Activated CD8-positive, alpha-beta memory T cell treated with anti-CD3 and anti-CD28 coated beads, Interleukin-2, amount 10 ng/mL, durations not matched to agents 7 days and 5 days (primary cell): Measurements from ENCODE around the gene AFM. TPM values are rescaled to one million over a fixed set of nuclear protein-coding genes. Genes with fewer than 3 reads are reported as not detected.

Experiments
- ATAC-seq: fragments of 150-1000 bp; cut with Tn5 transposase; one replicate; pipeline ENCODE4 v1.10.0; 2021; ENCODE audit warnings: moderate library complexity
- CTCF ChIA-PET: fragments of 350-600 bp; sonication (Branson Sonifier 250); formaldehyde crosslinking; loops from one replicate; lab custom pipeline; 2021; ENCODE audit warnings: antibody characterized with exemption; lab: Charles Lee
- DNase-seq: peaks from one replicate; pipeline ENCODE4 v3.0.0-alpha.2; 2020
- H3K27ac Mint-ChIP-seq: one replicate; pipeline ENCODE4 v1.8.0; 2021; ENCODE audit warnings: mild to moderate bottlenecking, mixed read lengths
- H3K27me3 Mint-ChIP-seq: one replicate; pipeline ENCODE4 v1.8.0; 2021; ENCODE audit warnings: mixed read lengths
- H3K36me3 Mint-ChIP-seq: one replicate; pipeline ENCODE4 v1.8.0; 2021; ENCODE audit warnings: mild to moderate bottlenecking, mixed read lengths
- H3K4me1 Mint-ChIP-seq: one replicate; pipeline ENCODE4 v1.8.0; 2021; ENCODE audit warnings: mixed read lengths
- H3K4me3 Mint-ChIP-seq: one replicate; pipeline ENCODE4 v1.8.0; 2021; ENCODE audit warnings: mild to moderate bottlenecking, moderate library complexity, mixed read lengths
- H3K9me3 Mint-ChIP-seq: one replicate; pipeline ENCODE4 v1.8.0; 2022; ENCODE audit warnings: low read depth, mixed read lengths
- total RNA-seq, 2 experiments: library from RNA; stranded (reverse); gene quantifications; one replicate each; pipeline ENCODE4 v1.2.3, GENCODE V29; 2021

AFM gene
- total RNA-seq, 2 experiments from 2014 or later, result not detected

GRCh38 chr4:73454920-73455319 is 26.6 kb upstream of the AFM start:
- H3K27me3 Mint-ChIP-seq, result peaks cover 6% of the 10 kb centered on the region
- H3K4me3 Mint-ChIP-seq, result no peak overlapping the region
- H3K9me3 Mint-ChIP-seq, result no peaks in the 10 kb centered on the region
- no peaks in the 10 kb centered on the region for H3K4me1 Mint-ChIP-seq
- CTCF ChIA-PET, result no interaction called here
- H3K27ac Mint-ChIP-seq, result no peak overlapping the region
- DNase-seq (no peak), ATAC-seq (no peak)
- no peaks in the 10 kb centered on the region for H3K36me3 Mint-ChIP-seq

- peaks cover 3% of the 10 kb centered on the region for H3K27me3 Mint-ChIP-seq
- H3K27ac Mint-ChIP-seq, result no peak overlapping the region
- no peaks in the 10 kb centered on the region for H3K9me3 Mint-ChIP-seq
- no peaks in the 10 kb centered on the region for H3K36me3 Mint-ChIP-seq
- H3K4me1 Mint-ChIP-seq, result no peaks in the 10 kb centered on the region
- CTCF ChIA-PET, result no interaction called here
- no peak overlapping the region for H3K4me3 Mint-ChIP-seq
- DNase-seq, result no peak
- no peak for ATAC-seq
Measured at GRCh38 chr4:73456177-73457022, 25.1 kb upstream of the AFM start.

- Mint-ChIP-seq H3K27ac (no peak overlapping the region), H3K36me3 (no peaks in the 10 kb centered on the region), H3K9me3 (no peaks in the 10 kb centered on the region), H3K4me3 (no peak overlapping the region), H3K27me3 (no peaks in the 10 kb centered on the region), H3K4me1 (no peaks in the 10 kb centered on the region)
- DNase-seq, result no peak
- ATAC-seq, result no peak
- CTCF ChIA-PET, result no interaction called here
Measured at GRCh38 chr4:73458184-73459047, 23.1 kb upstream of the AFM start.

GRCh38 chr4:73459048-73459421 is 22.5 kb upstream of the AFM start:
- Mint-ChIP-seq H3K4me3 (no peak overlapping the region), H3K36me3 (no peaks in the 10 kb centered on the region), H3K27me3 (no peaks in the 10 kb centered on the region), H3K27ac (no peak overlapping the region), H3K9me3 (no peaks in the 10 kb centered on the region), H3K4me1 (no peaks in the 10 kb centered on the region)
- CTCF ChIA-PET, result no interaction called here
- ATAC-seq (no peak), DNase-seq (no peak)

- Mint-ChIP-seq H3K9me3 (no peaks in the 10 kb centered on the region), H3K4me1 (no peaks in the 10 kb centered on the region), H3K4me3 (no peak overlapping the region), H3K27me3 (no peaks in the 10 kb centered on the region), H3K27ac (no peak overlapping the region), H3K36me3 (no peaks in the 10 kb centered on the region)
- ATAC-seq, result no peak
- CTCF ChIA-PET, result no interaction called here
- no peak for DNase-seq
Measured at GRCh38 chr4:73460913-73461522, 20.5 kb upstream of the AFM start.

GRCh38 chr4:73468170-73468569 is 13.4 kb upstream of the AFM start:
- H3K36me3 Mint-ChIP-seq, result no peaks in the 10 kb centered on the region
- CTCF ChIA-PET, result no interaction called here
- H3K4me1 Mint-ChIP-seq, result no peaks in the 10 kb centered on the region
- no peak overlapping the region for H3K4me3 Mint-ChIP-seq
- H3K9me3 Mint-ChIP-seq, result no peaks in the 10 kb centered on the region
- H3K27me3 Mint-ChIP-seq, result no peaks in the 10 kb centered on the region
- no peak overlapping the region for H3K27ac Mint-ChIP-seq
- ATAC-seq, result no peak
- no peak for DNase-seq

GRCh38 chr4:73470728-73471127 is 10.8 kb upstream of the AFM start:
- Mint-ChIP-seq H3K4me1 (no peaks in the 10 kb centered on the region), H3K9me3 (peaks cover 4% of the 10 kb centered on the region), H3K36me3 (no peaks in the 10 kb centered on the region), H3K4me3 (no peak overlapping the region), H3K27ac (no peak overlapping the region), H3K27me3 (no peaks in the 10 kb centered on the region)
- ATAC-seq, result no peak
- CTCF ChIA-PET, result no interaction called here
- no peak for DNase-seq

GRCh38 chr4:73477176-73477575 is 4.4 kb upstream of the AFM start:
- ATAC-seq (no peak), DNase-seq (no peak)
- no peaks in the 10 kb centered on the region for H3K36me3 Mint-ChIP-seq
- H3K4me1 Mint-ChIP-seq, result no peaks in the 10 kb centered on the region
- H3K9me3 Mint-ChIP-seq, result peaks cover 6% of the 10 kb centered on the region
- no peak overlapping the region for H3K4me3 Mint-ChIP-seq
- H3K27me3 Mint-ChIP-seq, result no peaks in the 10 kb centered on the region
- CTCF ChIA-PET, result no interaction called here
- H3K27ac Mint-ChIP-seq, result no peak overlapping the region

- H3K4me3 Mint-ChIP-seq, result no peak overlapping the region
- no peaks in the 10 kb centered on the region for H3K36me3 Mint-ChIP-seq
- peaks cover 6% of the 10 kb centered on the region for H3K9me3 Mint-ChIP-seq
- CTCF ChIA-PET, result no interaction called here
- H3K27me3 Mint-ChIP-seq, result no peaks in the 10 kb centered on the region
- ATAC-seq (no peak), DNase-seq (no peak)
- H3K4me1 Mint-ChIP-seq, result no peaks in the 10 kb centered on the region
- no peak overlapping the region for H3K27ac Mint-ChIP-seq
Measured at GRCh38 chr4:73479323-73479722, 2.2 kb upstream of the AFM start.

- DNase-seq, result no peak
- CTCF ChIA-PET, result no interaction called here
- H3K4me3 Mint-ChIP-seq, result no peak overlapping the region
- no peaks in the 10 kb centered on the region for H3K9me3 Mint-ChIP-seq
- no peak overlapping the region for H3K27ac Mint-ChIP-seq
- no peaks in the 10 kb centered on the region for H3K4me1 Mint-ChIP-seq
- no peak for ATAC-seq
- H3K27me3 Mint-ChIP-seq, result no peaks in the 10 kb centered on the region
- H3K36me3 Mint-ChIP-seq, result no peaks in the 10 kb centered on the region
Measured at GRCh38 chr4:73485085-73485484, 3.5 kb downstream of the AFM start.

GRCh38 chr4:73485596-73485995 is 4.1 kb downstream of the AFM start:
- ATAC-seq, result no peak
- no peaks in the 10 kb centered on the region for H3K27me3 Mint-ChIP-seq

GRCh38 chr4:73486497-73486896 is 5.0 kb downstream of the AFM start:
- no peak overlapping the region for H3K27ac Mint-ChIP-seq
- no peak for DNase-seq
- no peaks in the 10 kb centered on the region for H3K4me1 Mint-ChIP-seq
- H3K4me3 Mint-ChIP-seq, result no peak overlapping the region
- no peaks in the 10 kb centered on the region for H3K36me3 Mint-ChIP-seq
- no peaks in the 10 kb centered on the region for H3K27me3 Mint-ChIP-seq
- CTCF ChIA-PET, result no interaction called here
- ATAC-seq, result no peak
- no peaks in the 10 kb centered on the region for H3K9me3 Mint-ChIP-seq

More at GRCh38 chr4:73485596-73485995, 4.1 kb downstream of the AFM start:
- no peak for DNase-seq
- CTCF ChIA-PET, result no interaction called here
- no peaks in the 10 kb centered on the region for H3K4me1 Mint-ChIP-seq
- no peak overlapping the region for H3K4me3 Mint-ChIP-seq
- no peak overlapping the region for H3K27ac Mint-ChIP-seq
- H3K9me3 Mint-ChIP-seq, result no peaks in the 10 kb centered on the region
- H3K36me3 Mint-ChIP-seq, result no peaks in the 10 kb centered on the region

GRCh38 chr4:73487233-73487632 is 5.7 kb downstream of the AFM start:
- no peak overlapping the region for H3K4me3 Mint-ChIP-seq
- CTCF ChIA-PET, result no interaction called here
- H3K27me3 Mint-ChIP-seq, result no peaks in the 10 kb centered on the region
- DNase-seq (no peak), ATAC-seq (no peak)
- H3K9me3 Mint-ChIP-seq, result no peaks in the 10 kb centered on the region
- H3K27ac Mint-ChIP-seq, result no peak overlapping the region
- no peaks in the 10 kb centered on the region for H3K4me1 Mint-ChIP-seq
- H3K36me3 Mint-ChIP-seq, result no peaks in the 10 kb centered on the region
